ENCODE measurements around the gene MSH6. TPM values are rescaled to one million over a fixed set of nuclear protein-coding genes. Genes with fewer than 3 reads are reported as not detected.
A peak's percentile ranks its signal among the peaks of the same experiment; 100 is the strongest.

The MSH6 gene
- total RNA-seq, 1 experiment from 2014 or later, result 56.2 TPM

- DNase-seq (ENCODE audit: extremely low read depth, low read depth), result no peak
Measured at GRCh38 chr2:47778698-47779425, 4.1 kb upstream of the MSH6 start.

DNA sequence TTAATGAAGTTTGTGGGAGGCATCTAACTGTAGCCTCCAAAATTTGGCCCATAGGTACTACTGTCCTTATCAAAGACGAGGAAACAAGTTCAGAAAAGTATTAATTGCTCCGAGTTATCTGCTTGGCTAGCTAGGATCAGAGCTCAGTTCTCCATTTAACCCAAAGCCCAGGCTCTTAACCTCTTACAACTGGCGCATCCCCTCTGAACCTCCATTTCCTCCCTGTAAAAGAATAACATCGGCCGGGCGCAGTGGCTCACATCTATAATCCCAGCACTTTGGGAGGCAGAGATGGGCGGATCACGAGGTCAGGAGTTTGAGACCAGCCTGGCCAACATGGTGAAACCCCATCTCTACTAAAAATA is 3.5 kb upstream of the MSH6 start:
- DNase-seq (ENCODE audit: extremely low read depth, low read depth), result no peak

GRCh38 chr2:47782381-47782670 is 619 bp upstream of the MSH6 start:
- DNase-seq (ENCODE audit: extremely low read depth, low read depth), result no peak

- DNase-seq (ENCODE audit: extremely low read depth, low read depth), result peak; percentile 19
Measured at GRCh38 chr2:47783486-47784351, 774 bp downstream of the MSH6 start.

- DNase-seq (ENCODE audit: extremely low read depth, low read depth), result no peak
Measured at GRCh38 chr2:47784352-47784851, 1.5 kb downstream of the MSH6 start.

GRCh38 chr2:47785986-47786385 is 3.0 kb downstream of the MSH6 start:
- DNase-seq (ENCODE audit: extremely low read depth, low read depth), result no peak

DNA sequence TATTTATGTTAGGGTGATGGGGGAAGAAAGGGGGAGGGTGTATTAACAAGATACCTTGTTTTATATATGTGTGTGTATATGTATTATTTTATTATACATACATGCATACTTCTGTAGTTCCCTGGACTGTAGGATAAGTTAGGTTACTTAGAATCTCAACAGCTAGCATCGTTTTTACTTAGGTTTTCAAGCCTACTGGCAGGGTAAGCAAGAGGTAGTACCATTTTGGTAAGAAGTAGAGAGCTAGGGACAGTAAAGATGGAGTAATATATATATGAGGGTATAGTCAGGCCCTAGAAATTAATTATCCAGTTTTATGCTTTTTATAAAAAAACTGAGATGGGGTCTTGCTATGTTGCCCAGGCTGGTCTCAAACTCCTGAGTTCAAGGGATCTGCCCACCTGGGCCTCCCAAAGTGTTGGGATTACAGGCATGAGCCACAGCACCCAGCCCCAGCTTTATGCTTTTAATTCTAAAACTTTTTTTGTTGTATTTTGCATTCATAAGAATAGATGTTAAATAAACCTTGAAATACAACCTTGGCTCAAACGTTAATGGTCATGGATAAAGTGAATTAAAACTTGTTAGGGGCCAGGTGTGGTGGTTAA is 13.2 kb downstream of the MSH6 start:
- DNase-seq (ENCODE audit: extremely low read depth, low read depth), result no peak

GRCh38 chr2:47798631-47799030 is 15.7 kb downstream of the MSH6 start:
- DNase-seq (ENCODE audit: extremely low read depth, low read depth), result no peak

DNA sequence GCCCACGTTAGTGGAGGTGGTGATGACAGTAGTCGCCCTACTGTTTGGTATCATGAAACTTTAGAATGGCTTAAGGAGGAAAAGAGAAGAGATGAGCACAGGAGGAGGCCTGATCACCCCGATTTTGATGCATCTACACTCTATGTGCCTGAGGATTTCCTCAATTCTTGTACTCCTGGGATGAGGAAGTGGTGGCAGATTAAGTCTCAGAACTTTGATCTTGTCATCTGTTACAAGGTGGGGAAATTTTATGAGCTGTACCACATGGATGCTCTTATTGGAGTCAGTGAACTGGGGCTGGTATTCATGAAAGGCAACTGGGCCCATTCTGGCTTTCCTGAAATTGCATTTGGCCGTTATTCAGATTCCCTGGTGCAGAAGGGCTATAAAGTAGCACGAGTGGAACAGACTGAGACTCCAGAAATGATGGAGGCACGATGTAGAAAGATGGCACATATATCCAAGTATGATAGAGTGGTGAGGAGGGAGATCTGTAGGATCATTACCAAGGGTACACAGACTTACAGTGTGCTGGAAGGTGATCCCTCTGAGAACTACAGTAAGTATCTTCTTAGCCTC is 16.2 kb downstream of the MSH6 start:
- no peak for DNase-seq (ENCODE audit: extremely low read depth, low read depth)

DNA sequence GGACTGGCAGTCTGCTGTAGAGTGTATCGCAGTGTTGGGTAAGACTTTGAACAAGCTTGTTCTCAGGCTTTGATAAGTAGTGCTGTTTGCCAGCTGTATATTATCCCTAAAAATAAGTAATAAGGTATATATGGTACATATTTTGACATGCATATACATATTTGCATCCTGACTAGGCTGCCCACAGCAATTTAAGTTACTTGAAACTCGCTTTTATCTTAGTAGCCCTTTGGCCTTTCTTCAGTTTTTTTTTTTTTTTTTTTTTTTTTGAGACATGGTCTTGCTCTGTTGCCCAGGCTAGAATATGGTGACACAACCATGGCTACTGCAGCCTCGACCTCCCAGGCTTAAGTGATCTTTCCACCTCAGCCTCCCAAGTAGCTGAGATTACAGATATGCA is 18.2 kb downstream of the MSH6 start:
- no peak for DNase-seq (ENCODE audit: extremely low read depth, low read depth)

DNA sequence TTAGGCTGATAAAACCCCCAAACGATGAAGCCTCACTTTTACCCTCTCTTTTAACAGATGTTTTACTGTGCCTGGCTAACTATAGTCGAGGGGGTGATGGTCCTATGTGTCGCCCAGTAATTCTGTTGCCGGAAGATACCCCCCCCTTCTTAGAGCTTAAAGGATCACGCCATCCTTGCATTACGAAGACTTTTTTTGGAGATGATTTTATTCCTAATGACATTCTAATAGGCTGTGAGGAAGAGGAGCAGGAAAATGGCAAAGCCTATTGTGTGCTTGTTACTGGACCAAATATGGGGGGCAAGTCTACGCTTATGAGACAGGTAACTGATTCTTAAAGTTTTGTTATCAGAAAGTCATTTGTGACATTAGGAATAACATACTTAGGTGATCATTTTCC is 20.4 kb downstream of the MSH6 start:
- no peak for DNase-seq (ENCODE audit: extremely low read depth, low read depth)

DNA sequence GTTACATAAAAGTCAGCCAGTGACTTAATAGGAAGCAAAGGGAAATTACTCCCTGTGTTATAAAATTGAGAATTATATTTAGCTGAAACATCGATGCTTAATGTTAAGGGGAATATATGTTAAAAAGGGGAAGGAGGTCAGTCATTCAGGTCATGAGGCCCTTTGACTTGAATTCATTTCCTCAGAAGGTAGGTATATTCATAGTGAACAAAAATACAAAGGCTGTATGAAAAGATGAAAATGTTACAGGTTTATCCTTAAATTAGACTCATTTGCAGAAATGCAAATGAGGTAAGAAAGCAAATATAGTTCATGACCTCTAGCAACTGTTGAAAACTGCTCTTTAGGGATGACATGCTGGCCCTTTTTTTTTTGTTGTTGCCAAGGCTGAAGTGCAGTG is 20.8 kb downstream of the MSH6 start:
- DNase-seq (ENCODE audit: extremely low read depth, low read depth), result no peak

- DNase-seq (ENCODE audit: extremely low read depth, low read depth), result no peak
Measured at GRCh38 chr2:47805850-47806249, 22.9 kb downstream of the MSH6 start.

- no peak for DNase-seq (ENCODE audit: extremely low read depth, low read depth)
Measured at GRCh38 chr2:47808614-47809013, 25.7 kb downstream of the MSH6 start.

- no peak for DNase-seq (ENCODE audit: extremely low read depth, low read depth)
Measured at GRCh38 chr2:47809903-47810302, 27.0 kb downstream of the MSH6 start.

DNA sequence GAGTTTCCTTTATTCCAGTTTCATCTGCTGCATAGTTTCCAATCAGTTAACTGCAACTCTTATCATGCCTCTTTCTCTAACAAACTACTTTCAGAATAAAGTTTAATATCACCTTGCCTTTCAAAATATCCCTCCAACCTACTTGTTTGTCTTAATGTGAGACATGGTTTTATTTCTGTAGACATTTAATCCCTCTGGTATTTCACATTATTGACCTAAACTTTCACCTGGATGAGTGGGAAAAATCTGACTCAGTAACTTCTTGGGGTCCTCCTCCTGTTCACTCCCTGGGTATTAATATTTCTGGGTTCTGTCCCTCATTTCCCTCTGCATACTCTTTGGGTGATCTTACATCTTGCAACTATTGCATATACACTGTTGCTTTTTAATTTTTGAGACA is 27.9 kb downstream of the MSH6 start:
- DNase-seq (ENCODE audit: extremely low read depth, low read depth), result no peak

GRCh38 chr2:47811668-47812067 is 28.7 kb downstream of the MSH6 start:
- DNase-seq (ENCODE audit: extremely low read depth, low read depth), result no peak

- no peak for DNase-seq (ENCODE audit: extremely low read depth, low read depth)
Measured at GRCh38 chr2:47815764-47816163, 32.8 kb downstream of the MSH6 start.

GRCh38 chr2:47818777-47819176 is 35.8 kb downstream of the MSH6 start:
- DNase-seq (ENCODE audit: extremely low read depth, low read depth), result no peak

GRCh38 chr2:47819834-47820233 is 36.9 kb downstream of the MSH6 start:
- DNase-seq (ENCODE audit: extremely low read depth, low read depth), result no peak

DNA sequence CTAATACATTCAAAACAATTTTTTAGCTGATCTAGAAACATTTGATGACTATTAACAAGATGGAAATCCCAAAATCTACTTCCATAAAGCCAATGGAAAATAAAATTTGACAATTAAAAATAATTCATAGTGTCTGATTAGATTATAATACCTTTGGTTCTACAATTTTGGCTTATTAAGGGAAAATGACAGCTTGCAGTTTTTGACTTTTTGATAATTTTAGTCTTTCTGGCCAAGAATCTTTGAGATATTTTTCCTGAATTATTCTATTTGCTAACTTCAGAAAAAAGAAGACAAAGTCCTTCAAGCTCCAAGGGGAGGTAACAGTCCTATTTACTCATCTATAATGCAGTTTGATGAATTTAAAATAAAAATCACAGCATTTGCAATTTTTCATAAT is 39.6 kb downstream of the MSH6 start:
- no peak for DNase-seq (ENCODE audit: extremely low read depth, low read depth)

Measured in NCI-H460 (cell line).